Stimulated activated naive CD4-positive, alpha-beta T cell (primary cell): ENCODE results near the gene AFAP1.

Experiments used
- DNase-seq, 6 experiments: peaks; one replicate each; lab custom pipeline; 2025; lab: John Stamatoyannopoulos, UW

The AFAP1 gene

GRCh38 chr4:7820031-7820818, 119.4 kb downstream of the AFAP1 start:
- DNase-seq = no peak

- DNase-seq = no peak
These were observed 120.2 kb downstream of the AFAP1 start for GRCh38 chr4:7819446-7819845.

GRCh38 chr4:7818399-7818911, 121.2 kb downstream of the AFAP1 start:
- no peak for DNase-seq

GRCh38 chr4:7817877-7818398, 121.7 kb downstream of the AFAP1 start:
- DNase-seq = no peak

GRCh38 chr4:7816771-7817170, 122.9 kb downstream of the AFAP1 start:
- no peak for DNase-seq

GRCh38 chr4:7815981-7816380, 123.7 kb downstream of the AFAP1 start:
- no peak for DNase-seq

GRCh38 chr4:7815562-7815961, 124.1 kb downstream of the AFAP1 start:
- DNase-seq = no peak

GRCh38 chr4:7814451-7814850, 125.2 kb downstream of the AFAP1 start:
- no peak for DNase-seq

GRCh38 chr4:7813674-7814073, 126.0 kb downstream of the AFAP1 start:
- DNase-seq = no peak

GRCh38 chr4:7812921-7813320, 126.7 kb downstream of the AFAP1 start:
- no peak for DNase-seq

- no peak for DNase-seq
These were observed 127.3 kb downstream of the AFAP1 start for GRCh38 chr4:7812231-7812857.

GRCh38 chr4:7811536-7812191, 128.0 kb downstream of the AFAP1 start:
- no peak for DNase-seq

- DNase-seq = no peak
These were observed 128.7 kb downstream of the AFAP1 start for GRCh38 chr4:7810783-7811535.

- no peak for DNase-seq
These were observed 130.9 kb downstream of the AFAP1 start for GRCh38 chr4:7808752-7809151.

- DNase-seq = no peak
These were observed 131.5 kb downstream of the AFAP1 start for GRCh38 chr4:7808181-7808580.

GRCh38 chr4:7807351-7807921, 132.2 kb downstream of the AFAP1 start:
- no peak for DNase-seq

GRCh38 chr4:7806338-7807090, 133.1 kb downstream of the AFAP1 start:
- DNase-seq = no peak

- no peak for DNase-seq
These were observed 133.9 kb downstream of the AFAP1 start for GRCh38 chr4:7805533-7806337.

- DNase-seq = no peak
These were observed 134.8 kb downstream of the AFAP1 start for GRCh38 chr4:7804756-7805385.
